SK-N-SH treated with all-trans-retinoic acid at 6 μM for 48 hours (cell line): ENCODE data around the gene RAP2B.

Experiments
- ARNTL ChIP-seq: fragments of 450-650 bp; formaldehyde crosslinking; IDR thresholded peaks from 2 replicates; pipeline ENCODE4 v1.5.0; 2020; ENCODE audit warnings: low read depth, mild to moderate bottlenecking, moderate library complexity, borderline replicate concordance
- CSDC2 ChIP-seq: fragments of 250-450 bp; sonication (Bioruptor Pico); IDR thresholded peaks from 2 replicates; pipeline ENCODE4 v1.5.0; 2020; ENCODE audit warnings: mild to moderate bottlenecking, moderate library complexity
- CSRNP3 ChIP-seq: fragments of 250-450 bp; sonication (Bioruptor Pico); IDR thresholded peaks from 2 replicates; pipeline ENCODE4 v1.5.1; 2021; ENCODE audit warnings: mild to moderate bottlenecking, moderate library complexity
- PATZ1 ChIP-seq: fragments of 250-450 bp; sonication (Bioruptor Pico); IDR thresholded peaks from 2 replicates; pipeline ENCODE4 v1.8.0; 2020; ENCODE audit warnings: mild to moderate bottlenecking, moderate library complexity, borderline replicate concordance
- PPARA ChIP-seq: fragments of 250-450 bp; sonication (Bioruptor Pico); IDR thresholded peaks from 2 replicates; pipeline ENCODE4 v1.5.0; 2020; ENCODE audit warnings: mild to moderate bottlenecking, borderline replicate concordance
- RARB ChIP-seq: fragments of 250-450 bp; sonication (Bioruptor Pico); IDR thresholded peaks from 2 replicates; pipeline ENCODE4 v1.8.0; 2021; ENCODE audit warnings: mild to moderate bottlenecking, moderate library complexity
- SNAI2 ChIP-seq: fragments of 250-450 bp; sonication (Bioruptor Pico); IDR thresholded peaks from 2 replicates; pipeline ENCODE4 v1.5.0; 2020; ENCODE audit warnings: mild to moderate bottlenecking, moderate library complexity
- ZC3H10 ChIP-seq: fragments of 250-450 bp; sonication (Bioruptor Pico); IDR thresholded peaks from 2 replicates; pipeline ENCODE4 v1.5.1; 2021; ENCODE audit warnings: mild to moderate bottlenecking, moderate library complexity
- ZFP3 ChIP-seq: fragments of 250-450 bp; sonication (Bioruptor Pico); IDR thresholded peaks from 2 replicates; pipeline ENCODE4 v1.5.0; 2020; ENCODE audit warnings: mild to moderate bottlenecking, moderate library complexity
- ZFP30 ChIP-seq: fragments of 450-650 bp; formaldehyde crosslinking; IDR thresholded peaks from 2 replicates; pipeline ENCODE4 v1.5.0; 2022; ENCODE audit warnings: mild to moderate bottlenecking, moderate library complexity
- ZNF565 ChIP-seq: fragments of 450-650 bp; formaldehyde crosslinking; conservative IDR thresholded peaks from 2 replicates; pipeline ENCODE4 v1.5.0; 2020; ENCODE audit warnings: low read depth, mild to moderate bottlenecking, moderate library complexity
- ZNF70 ChIP-seq: fragments of 450-650 bp; formaldehyde crosslinking; IDR thresholded peaks from 2 replicates; pipeline ENCODE4 v1.5.0; 2020; ENCODE audit warnings: mild to moderate bottlenecking, moderate library complexity
- ZNF8 ChIP-seq: fragments of 450-650 bp; formaldehyde crosslinking; IDR thresholded peaks from 2 replicates; pipeline ENCODE4 v1.5.0; 2020; ENCODE audit warnings: mild to moderate bottlenecking, moderate library complexity
- TF ChIP-seq, protein P1 (sequence below): fragments of 250-450 bp; sonication (Bioruptor Pico); IDR thresholded peaks from 2 replicates; pipeline ENCODE4 v1.8.0; 2021; ENCODE audit warnings: low read depth, mild to moderate bottlenecking, moderate library complexity, borderline replicate concordance

- TF ChIP-seq CSRNP3 (CRISPR knock-in tag) (no peak), PPARA (no peak), CSDC2 (CRISPR knock-in tag) (no peak), ARNTL (CRISPR knock-in tag) (no peak), SNAI2 (CRISPR knock-in tag) (no peak), ZC3H10 (CRISPR knock-in tag) (no peak), ZNF565 (CRISPR knock-in tag) (no peak), ZFP3 (CRISPR knock-in tag) (no peak), PATZ1 (CRISPR knock-in tag) (no peak), RARB (CRISPR knock-in tag) (no peak), ZFP30 (CRISPR knock-in tag) (no peak), ZNF70 (CRISPR knock-in tag) (no peak), ZNF8 (CRISPR knock-in tag) (no peak)
- TF ChIP-seq, protein P1, sequence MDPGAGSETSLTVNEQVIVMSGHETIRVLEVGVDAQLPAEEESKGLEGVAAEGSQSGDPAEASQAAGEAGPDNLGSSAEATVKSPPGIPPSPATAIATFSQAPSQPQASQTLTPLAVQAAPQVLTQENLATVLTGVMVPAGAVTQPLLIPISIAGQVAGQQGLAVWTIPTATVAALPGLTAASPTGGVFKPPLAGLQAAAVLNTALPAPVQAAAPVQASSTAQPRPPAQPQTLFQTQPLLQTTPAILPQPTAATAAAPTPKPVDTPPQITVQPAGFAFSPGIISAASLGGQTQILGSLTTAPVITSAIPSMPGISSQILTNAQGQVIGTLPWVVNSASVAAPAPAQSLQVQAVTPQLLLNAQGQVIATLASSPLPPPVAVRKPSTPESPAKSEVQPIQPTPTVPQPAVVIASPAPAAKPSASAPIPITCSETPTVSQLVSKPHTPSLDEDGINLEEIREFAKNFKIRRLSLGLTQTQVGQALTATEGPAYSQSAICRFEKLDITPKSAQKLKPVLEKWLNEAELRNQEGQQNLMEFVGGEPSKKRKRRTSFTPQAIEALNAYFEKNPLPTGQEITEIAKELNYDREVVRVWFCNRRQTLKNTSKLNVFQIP (CRISPR knock-in tag): no peak
Observed at GRCh38 chr3:153130312-153130977, 31.6 kb upstream of the RAP2B start.
